ENCODE measurements around the gene LGALS14. TPM values are rescaled to one million over a fixed set of nuclear protein-coding genes. Genes with fewer than 3 reads are reported as not detected.

LGALS14 gene
- total RNA-seq, 2 experiments from 2014 or later = 1.8 TPM; not detected in 1

GRCh38 chr19:39740395-39740794 lies 36.1 kb downstream of the LGALS14 start:
- ATAC-seq = peak; percentile 61
- peak overlapping the region; percentile 21 for H3K4me3 Mint-ChIP-seq
- peaks cover 31% of the 10 kb centered on the region for H3K27me3 Mint-ChIP-seq
- ChIA-PET CTCF (no interaction called here), POLR2A (no interaction called here)
- peaks cover 18% of the 10 kb centered on the region for H3K4me1 Mint-ChIP-seq (ENCODE audit: low read depth)
- no peaks in the 10 kb centered on the region for H3K36me3 Mint-ChIP-seq (ENCODE audit: low read depth)
- no peak overlapping the region for H3K27ac Mint-ChIP-seq
- no peak for TF ChIP-seq CTCF (IDR thresholded peaks at IDR 0.05)
- H3K9me3 Mint-ChIP-seq = no peaks in the 10 kb centered on the region
- DNase-seq = peak; percentile 50
- intact Hi-C loops (cut with micrococcal nuclease) = no loop called here

- no peak for TF ChIP-seq CTCF (IDR thresholded peaks at IDR 0.05)
- Mint-ChIP-seq H3K9me3 (no peaks in the 10 kb centered on the region), H3K4me1 (ENCODE audit: low read depth) (peaks cover 4% of the 10 kb centered on the region), H3K27me3 (peaks cover 34% of the 10 kb centered on the region), H3K4me3 (no peak overlapping the region), H3K27ac (no peak overlapping the region), H3K36me3 (ENCODE audit: low read depth) (no peaks in the 10 kb centered on the region)
- ChIA-PET CTCF (interaction anchor here (0.9 to 1.4 kb wide), 2 partner anchors 19 to 47 kb away, joined by 3 to 6 read pairs; no protein-coding TSS in a partner anchor), POLR2A (no interaction called here)
- intact Hi-C loops (cut with micrococcal nuclease) = no loop called here
- no peak for DNase-seq
- ATAC-seq = no peak
These were observed 41.4 kb downstream of the LGALS14 start for GRCh38 chr19:39745643-39746042.

- CTCF ChIA-PET = no interaction called here
- Mint-ChIP-seq H3K36me3 (ENCODE audit: low read depth) (no peaks in the 10 kb centered on the region), H3K27me3 (peaks cover 28% of the 10 kb centered on the region), H3K9me3 (no peaks in the 10 kb centered on the region), H3K4me1 (ENCODE audit: low read depth) (no peaks in the 10 kb centered on the region), H3K27ac (no peak overlapping the region), H3K4me3 (no peak overlapping the region)
- POLR2A ChIA-PET = no interaction called here
- intact Hi-C loops (cut with micrococcal nuclease) = no loop called here
- DNase-seq (no peak), ATAC-seq (no peak)
- TF ChIP-seq CTCF (IDR thresholded peaks at IDR 0.05) = no peak
These were observed 42.7 kb downstream of the LGALS14 start for GRCh38 chr19:39746836-39747529.

- ChIA-PET POLR2A (no interaction called here), CTCF (interaction anchor here (1.5 kb wide), 1 partner anchor 43 kb away, joined by 4 read pairs; no protein-coding TSS in a partner anchor)
- DNase-seq = no peak
- Mint-ChIP-seq H3K27ac (no peak overlapping the region), H3K27me3 (peaks cover 17% of the 10 kb centered on the region), H3K4me1 (ENCODE audit: low read depth) (no peaks in the 10 kb centered on the region), H3K4me3 (no peak overlapping the region), H3K9me3 (no peaks in the 10 kb centered on the region), H3K36me3 (ENCODE audit: low read depth) (no peaks in the 10 kb centered on the region)
- ATAC-seq = no peak
- TF ChIP-seq CTCF (IDR thresholded peaks at IDR 0.05) = no peak
- intact Hi-C loops (cut with micrococcal nuclease) = no loop called here
These were observed 45.7 kb downstream of the LGALS14 start for GRCh38 chr19:39749981-39750380.

GRCh38 chr19:39752390-39752789 lies 48.1 kb downstream of the LGALS14 start:
- peaks cover 19% of the 10 kb centered on the region for H3K27me3 Mint-ChIP-seq
- peak; percentile 25 for DNase-seq
- no peak for TF ChIP-seq CTCF (IDR thresholded peaks at IDR 0.05)
- intact Hi-C loops (cut with micrococcal nuclease) = no loop called here
- no peak overlapping the region for H3K27ac Mint-ChIP-seq
- ChIA-PET CTCF (interaction anchor here (0.6 to 1.7 kb wide), 2 partner anchors 34 to 201 kb away, joined by 3 to 6 read pairs; no protein-coding TSS in a partner anchor), POLR2A (no interaction called here)
- H3K36me3 Mint-ChIP-seq (ENCODE audit: low read depth) = no peaks in the 10 kb centered on the region
- peak; percentile 49 for ATAC-seq
- H3K4me1 Mint-ChIP-seq (ENCODE audit: low read depth) = no peaks in the 10 kb centered on the region
- H3K4me3 Mint-ChIP-seq = no peak overlapping the region
- H3K9me3 Mint-ChIP-seq = no peaks in the 10 kb centered on the region

Measured in activated CD8-positive, alpha-beta T cell treated with anti-CD3 and anti-CD28 coated beads for 36 hours (primary cell).